Osteoblast (primary cell): ENCODE data around the gene PARVA. TPM values are rescaled to one million over a fixed set of nuclear protein-coding genes. Genes with fewer than 3 reads are reported as not detected.

Experiments
- DNase-seq: peaks from one replicate; pipeline ENCODE4 v3.0.0; 2011; ENCODE audit warnings: low spot score, mixed read lengths; ENCODE audit not compliant: insufficient read length; ENCODE audit errors: missing footprints
- H2AFZ ChIP-seq: 2 replicates; pipeline ENCODE4 v1.6.0; 2011; ENCODE audit warnings: mild to moderate bottlenecking, low read length
- H3K27ac ChIP-seq: 2 replicates; pipeline ENCODE4 v1.5.1; 2011; ENCODE audit warnings: mild to moderate bottlenecking, low read depth, low read length, moderate library complexity
- H3K27me3 ChIP-seq: 2 replicates; pipeline ENCODE4 v1.6.0; 2012; ENCODE audit warnings: mild to moderate bottlenecking, control low read depth, inconsistent platforms, low read length, moderate library complexity; ENCODE audit not compliant: insufficient read depth
- H3K36me3 ChIP-seq: 2 replicates; pipeline ENCODE4 v1.5.1; 2011; ENCODE audit warnings: mild to moderate bottlenecking, low read length, control low read depth, moderate library complexity; ENCODE audit not compliant: insufficient read depth
- H3K4me1 ChIP-seq: 2 replicates; pipeline ENCODE4 v1.5.1; 2011; ENCODE audit warnings: mild to moderate bottlenecking, low read length, control low read depth, moderate library complexity; ENCODE audit not compliant: insufficient read depth
- H3K4me2 ChIP-seq: 2 replicates; pipeline ENCODE4 v1.6.0; 2011; ENCODE audit warnings: mild to moderate bottlenecking, low read length; ENCODE audit not compliant: insufficient read depth
- H3K4me3 ChIP-seq: fragments of 200-600 bp; sonication (generic); 3 replicates; pipeline ENCODE4 v1.5.1; 2012; ENCODE audit warnings: mild to moderate bottlenecking, low read length, inconsistent platforms; ENCODE audit not compliant: insufficient read depth
- H3K79me2 ChIP-seq: 2 replicates; pipeline ENCODE4 v1.6.0; 2012; ENCODE audit warnings: mild to moderate bottlenecking, low read length, control low read depth, inconsistent platforms; ENCODE audit not compliant: insufficient read depth
- H3K9me3 ChIP-seq: 2 replicates; pipeline ENCODE4 v1.5.1; 2011; ENCODE audit warnings: low read depth, low read length, control low read depth
- H4K20me1 ChIP-seq: 2 replicates; pipeline ENCODE4 v1.6.0; 2012; ENCODE audit warnings: mild to moderate bottlenecking, low read length, control low read depth; ENCODE audit not compliant: insufficient read depth
- total RNA-seq: library from RNA; depleted of rRNA; stranded (reverse); fragments of >200 nt; gene quantifications from 2 replicates; pipeline ENCODE4 v1.2.3, GENCODE V29; 2012
- TF ChIP-seq, protein P1 (sequence below): IDR thresholded peaks from 2 replicates; pipeline ENCODE4 v1.5.1; 2011; ENCODE audit warnings: mild to moderate bottlenecking, low read depth, low read length, moderate library complexity; ENCODE audit errors: extremely low read depth

Gene PARVA, protein sequence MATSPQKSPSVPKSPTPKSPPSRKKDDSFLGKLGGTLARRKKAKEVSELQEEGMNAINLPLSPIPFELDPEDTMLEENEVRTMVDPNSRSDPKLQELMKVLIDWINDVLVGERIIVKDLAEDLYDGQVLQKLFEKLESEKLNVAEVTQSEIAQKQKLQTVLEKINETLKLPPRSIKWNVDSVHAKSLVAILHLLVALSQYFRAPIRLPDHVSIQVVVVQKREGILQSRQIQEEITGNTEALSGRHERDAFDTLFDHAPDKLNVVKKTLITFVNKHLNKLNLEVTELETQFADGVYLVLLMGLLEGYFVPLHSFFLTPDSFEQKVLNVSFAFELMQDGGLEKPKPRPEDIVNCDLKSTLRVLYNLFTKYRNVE
- 74.9 and 83.7 TPM in 2 replicates for total RNA-seq

DNA sequence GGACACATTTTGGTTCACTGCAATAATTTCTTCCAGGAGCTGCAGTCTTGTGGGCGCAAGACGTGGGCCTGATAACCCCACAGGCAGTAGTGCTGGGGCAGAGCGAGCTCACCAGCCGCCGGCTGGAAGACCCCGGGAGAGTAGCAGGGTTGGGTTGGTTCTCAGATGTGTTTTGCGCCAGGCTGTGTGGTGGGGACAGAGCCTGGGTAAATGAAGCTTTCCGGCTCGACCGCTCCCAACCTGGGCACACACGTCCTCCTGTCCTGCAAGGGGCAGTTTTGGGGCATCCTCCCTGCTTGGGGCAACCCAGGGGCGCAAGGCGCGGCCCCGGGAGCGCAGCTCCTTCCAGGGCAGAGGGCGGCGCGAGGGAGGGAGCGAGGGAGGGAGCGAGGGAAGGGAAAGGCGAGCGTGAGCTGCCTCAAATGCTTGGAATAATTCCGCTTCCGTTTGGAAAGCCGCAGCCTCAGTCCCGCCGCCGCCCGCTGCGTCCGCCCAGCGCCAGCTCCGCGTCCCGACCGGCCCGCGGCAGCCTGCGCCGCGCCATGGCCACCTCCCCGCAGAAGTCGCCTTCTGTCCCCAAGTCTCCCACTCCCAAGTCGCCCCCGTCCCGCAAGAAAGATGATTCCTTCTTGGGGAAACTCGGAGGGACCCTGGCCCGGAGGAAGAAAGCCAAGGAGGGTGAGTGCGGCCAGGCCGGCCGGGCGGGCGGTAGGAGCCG is at the start of gene PARVA:
TSS of gene PARVA (plus strand) at position 466 of the 718 bp plus-strand sequence. CDS start at position 543, 77 bp downstream.
- Histone ChIP-seq H3K36me3 (peaks cover 9% of the 10 kb centered on the region), H4K20me1 (peaks cover 25% of the 10 kb centered on the region), H3K79me2 (peaks cover 42% of the 10 kb centered on the region), H3K9me3 (no peaks in the 10 kb centered on the region), H3K27me3 (no peaks in the 10 kb centered on the region), H2AFZ (peak within 1 kb of the TSS; percentile 88), H3K27ac (peak within 1 kb of the TSS; percentile 96), H3K4me1 (peaks cover 30% of the 10 kb centered on the region), H3K4me3 (peak within 1 kb of the TSS; percentile 89), H3K4me2 (peak within 1 kb of the TSS; percentile 93)
- TF ChIP-seq, protein P1, sequence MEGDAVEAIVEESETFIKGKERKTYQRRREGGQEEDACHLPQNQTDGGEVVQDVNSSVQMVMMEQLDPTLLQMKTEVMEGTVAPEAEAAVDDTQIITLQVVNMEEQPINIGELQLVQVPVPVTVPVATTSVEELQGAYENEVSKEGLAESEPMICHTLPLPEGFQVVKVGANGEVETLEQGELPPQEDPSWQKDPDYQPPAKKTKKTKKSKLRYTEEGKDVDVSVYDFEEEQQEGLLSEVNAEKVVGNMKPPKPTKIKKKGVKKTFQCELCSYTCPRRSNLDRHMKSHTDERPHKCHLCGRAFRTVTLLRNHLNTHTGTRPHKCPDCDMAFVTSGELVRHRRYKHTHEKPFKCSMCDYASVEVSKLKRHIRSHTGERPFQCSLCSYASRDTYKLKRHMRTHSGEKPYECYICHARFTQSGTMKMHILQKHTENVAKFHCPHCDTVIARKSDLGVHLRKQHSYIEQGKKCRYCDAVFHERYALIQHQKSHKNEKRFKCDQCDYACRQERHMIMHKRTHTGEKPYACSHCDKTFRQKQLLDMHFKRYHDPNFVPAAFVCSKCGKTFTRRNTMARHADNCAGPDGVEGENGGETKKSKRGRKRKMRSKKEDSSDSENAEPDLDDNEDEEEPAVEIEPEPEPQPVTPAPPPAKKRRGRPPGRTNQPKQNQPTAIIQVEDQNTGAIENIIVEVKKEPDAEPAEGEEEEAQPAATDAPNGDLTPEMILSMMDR, result no peak
- peak; percentile 80 for DNase-seq

DNA sequence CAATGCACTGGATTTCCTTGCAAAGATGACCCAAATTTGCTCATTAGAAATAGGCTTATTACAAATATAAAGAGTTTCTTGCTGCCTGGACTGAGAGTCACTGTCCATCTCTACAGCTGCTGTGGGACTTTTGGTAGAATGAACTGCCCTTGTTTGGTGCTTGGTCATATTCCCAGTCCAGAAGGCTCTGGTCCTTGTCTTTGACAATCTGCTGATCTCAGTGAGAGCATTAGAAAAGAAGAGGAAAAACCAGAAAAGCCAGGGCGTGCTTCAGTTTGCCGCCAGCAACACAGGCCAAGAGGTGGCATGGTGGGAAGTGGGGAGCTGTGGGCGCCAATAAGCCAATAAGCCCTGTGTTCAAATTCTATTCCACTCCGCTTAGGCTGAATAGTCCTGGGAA is 48.2 kb upstream of the PARVA start:
- Histone ChIP-seq H3K27me3 (no peaks in the 10 kb centered on the region), H3K79me2 (no peaks in the 10 kb centered on the region), H3K4me1 (peaks cover 16% of the 10 kb centered on the region), H3K27ac (no peak overlapping the region), H2AFZ (no peak overlapping the region), H3K9me3 (no peaks in the 10 kb centered on the region), H3K4me2 (no peak overlapping the region), H3K36me3 (peaks cover 10% of the 10 kb centered on the region), H3K4me3 (no peak overlapping the region), H4K20me1 (no peaks in the 10 kb centered on the region)
- DNase-seq, result no peak
- TF ChIP-seq, protein P1, result no peak

DNA sequence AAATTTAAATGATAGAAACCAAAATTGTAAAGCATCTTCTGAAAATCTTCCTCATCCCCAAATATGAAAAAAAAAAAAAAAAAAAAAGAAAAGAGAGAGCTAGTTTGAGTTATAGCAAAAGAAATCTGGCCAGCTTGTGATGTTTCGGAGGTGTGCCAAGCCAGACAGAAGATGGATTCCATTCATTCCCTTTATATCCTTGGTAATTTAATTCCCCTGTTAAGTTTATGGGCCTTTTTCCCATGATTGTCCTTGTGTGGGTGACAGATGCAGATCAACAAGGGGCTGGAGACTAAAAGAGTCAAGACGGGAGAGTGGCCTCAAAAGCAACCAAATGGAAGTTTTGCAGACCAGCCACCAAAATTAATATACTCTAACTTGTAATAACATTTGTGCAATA is 47.6 kb upstream of the PARVA start:
- Histone ChIP-seq H3K79me2 (no peaks in the 10 kb centered on the region), H3K4me1 (peaks cover 16% of the 10 kb centered on the region), H3K27me3 (no peaks in the 10 kb centered on the region), H3K4me3 (no peak overlapping the region), H2AFZ (no peak overlapping the region), H4K20me1 (no peaks in the 10 kb centered on the region), H3K27ac (no peak overlapping the region), H3K36me3 (peaks cover 10% of the 10 kb centered on the region), H3K4me2 (no peak overlapping the region), H3K9me3 (no peaks in the 10 kb centered on the region)
- DNase-seq, result no peak
- TF ChIP-seq, protein P1, result no peak
